Activated CD4-positive, alpha-beta T cell treated with anti-CD3 and anti-CD28 coated beads for 4 hours (primary cell): Measurements from ENCODE around the gene CUZD1.

Source experiments
- DNase-seq, 2 donors: peaks; one replicate each; pipeline ENCODE4 v3.0.0-alpha.2; 2020

Gene CUZD1

DNA sequence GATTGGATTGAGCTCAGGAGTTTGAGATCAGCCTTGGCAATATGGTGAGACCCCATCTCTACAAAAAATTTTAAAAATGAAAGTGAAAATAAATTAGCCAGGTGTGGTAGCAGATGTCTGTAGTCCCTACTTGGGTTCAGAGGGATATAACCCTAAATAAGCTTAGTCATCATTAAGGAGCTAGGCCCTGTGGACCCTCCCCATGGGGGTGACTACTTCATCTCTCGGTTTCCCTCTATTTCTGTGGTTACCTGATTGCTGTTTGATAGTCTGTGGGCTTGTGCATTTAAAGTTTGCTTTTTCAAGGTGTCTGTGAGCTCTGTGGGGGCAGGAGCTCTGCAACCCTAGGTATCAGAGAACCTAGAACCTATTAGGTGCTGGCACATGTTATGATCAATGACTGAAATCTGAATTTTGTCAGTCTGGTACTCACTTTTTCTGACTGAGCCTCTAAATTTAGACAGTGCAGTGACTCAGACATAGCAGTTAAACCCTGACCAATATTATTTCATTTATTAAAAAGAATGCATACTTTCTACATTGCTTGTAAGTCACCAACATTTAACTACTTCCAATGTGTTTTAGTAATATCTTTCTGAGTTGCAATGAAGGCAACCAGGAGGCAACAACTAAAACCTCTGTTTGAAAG is 8.1 kb upstream of the CUZD1 start:
- DNase-seq = no peak

DNA sequence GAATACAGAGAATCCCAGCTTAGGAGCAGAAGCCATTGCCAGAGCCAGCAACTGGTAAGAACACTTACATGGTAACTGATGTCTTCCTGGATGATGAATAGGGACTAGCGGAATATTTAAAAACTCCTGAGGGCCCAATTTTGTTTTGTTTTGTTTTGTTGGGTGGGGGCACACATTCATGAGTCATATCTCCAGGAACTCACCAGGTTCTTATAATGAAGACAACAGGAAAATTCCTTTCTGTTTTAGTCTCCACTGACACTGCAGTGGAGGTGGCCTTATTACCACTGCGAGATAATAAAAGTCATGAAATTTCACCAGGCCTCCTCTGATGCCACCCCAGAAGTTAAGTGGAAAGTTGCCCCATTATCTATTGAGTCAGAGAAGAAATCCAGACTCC is 6.6 kb upstream of the CUZD1 start:
- DNase-seq = no peak

DNA sequence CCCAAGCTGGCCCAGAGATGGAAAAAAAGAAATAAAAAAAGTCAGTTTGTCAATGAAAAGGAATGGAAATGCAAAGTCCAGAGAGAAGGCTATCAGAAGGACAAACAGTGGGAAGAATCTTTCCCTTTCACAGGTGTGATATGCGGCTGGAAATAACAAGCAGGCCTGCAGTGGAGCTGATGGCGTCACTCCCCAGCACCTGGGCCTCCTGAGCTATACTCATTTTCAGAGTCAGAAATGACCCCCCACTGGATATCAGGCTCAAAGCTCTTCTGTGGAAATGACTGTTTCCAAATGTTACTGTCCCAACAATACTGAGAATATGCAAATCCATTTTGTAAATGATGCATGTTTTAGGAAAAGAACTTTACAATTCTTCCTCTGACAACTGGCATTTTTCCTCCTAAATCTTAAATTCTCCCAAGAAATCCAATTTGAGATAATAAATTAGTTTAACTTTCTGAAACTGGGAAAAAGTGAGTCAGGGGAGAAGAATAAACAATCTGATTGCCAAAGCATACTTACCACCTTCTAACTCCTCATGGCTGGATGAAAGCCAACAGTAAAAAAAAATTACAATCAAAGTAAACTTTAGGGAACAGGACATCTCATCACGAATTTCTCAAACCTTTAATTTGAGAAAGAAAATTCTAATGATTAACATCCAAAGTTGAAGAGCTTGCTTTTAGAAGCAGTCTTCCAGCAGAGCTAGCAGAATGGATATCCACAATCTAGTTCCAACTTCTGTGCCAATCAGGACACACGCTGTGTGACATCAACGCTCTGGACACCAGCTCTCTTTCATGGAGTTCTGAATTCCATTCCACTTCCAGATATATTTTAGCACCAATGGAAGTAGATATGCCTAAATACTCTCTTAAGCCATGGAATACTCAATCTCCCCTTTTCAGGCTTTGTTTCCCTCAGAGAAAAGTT is 5.3 kb upstream of the CUZD1 start:
- no peak for DNase-seq

DNA sequence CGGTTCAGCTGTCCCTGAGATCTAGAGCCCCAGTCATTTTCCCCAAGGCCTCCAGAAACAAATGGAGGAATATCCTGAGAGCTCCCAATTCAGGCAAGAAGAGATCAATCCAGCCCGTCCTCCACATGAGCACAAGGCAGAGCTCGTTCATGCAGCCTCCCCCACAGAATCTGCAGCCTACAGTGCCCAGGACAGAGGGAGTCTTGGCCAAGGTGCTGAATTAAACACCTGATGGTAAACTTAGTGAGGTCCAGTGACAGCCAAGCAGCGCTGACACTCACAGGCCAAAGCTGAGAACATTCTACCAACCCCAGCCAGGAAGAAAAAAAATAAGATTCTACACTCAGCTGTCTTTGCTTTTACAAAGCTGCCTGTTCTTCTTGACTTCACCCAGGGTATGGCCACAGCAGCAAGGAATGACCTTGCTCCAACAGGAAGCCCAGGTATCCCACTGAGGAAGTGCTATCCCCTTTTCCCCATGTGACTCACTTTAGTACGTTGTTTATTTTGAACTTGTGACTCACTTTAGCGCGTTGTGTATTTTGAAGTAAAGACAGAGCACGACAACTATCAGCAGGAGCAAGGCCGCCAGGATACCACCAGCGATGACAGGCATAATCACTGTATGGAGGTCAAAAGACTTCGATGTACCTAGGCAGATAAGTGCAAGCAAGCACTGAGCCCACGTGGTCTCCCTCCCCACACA is 4.4 kb upstream of the CUZD1 start:
- DNase-seq = no peak

DNA sequence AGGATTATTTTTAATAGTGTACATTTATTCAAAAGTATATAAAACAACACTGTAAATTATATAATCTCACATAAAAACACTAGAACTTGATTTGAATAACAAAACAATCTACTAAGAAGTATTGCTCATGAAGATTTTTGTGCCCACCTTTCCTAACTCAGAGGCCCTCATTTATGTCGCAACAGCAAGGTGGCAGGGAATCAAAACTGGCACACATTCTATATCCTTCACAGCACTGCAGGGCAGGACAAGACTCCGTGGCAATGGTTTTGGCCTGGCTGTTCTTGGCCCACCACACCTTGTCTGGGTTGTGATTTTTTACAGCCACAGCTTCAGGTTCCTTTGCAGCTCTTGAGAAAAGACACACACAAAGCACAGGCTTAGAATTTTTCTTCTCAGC is 3.4 kb upstream of the CUZD1 start:
- no peak for DNase-seq

DNA sequence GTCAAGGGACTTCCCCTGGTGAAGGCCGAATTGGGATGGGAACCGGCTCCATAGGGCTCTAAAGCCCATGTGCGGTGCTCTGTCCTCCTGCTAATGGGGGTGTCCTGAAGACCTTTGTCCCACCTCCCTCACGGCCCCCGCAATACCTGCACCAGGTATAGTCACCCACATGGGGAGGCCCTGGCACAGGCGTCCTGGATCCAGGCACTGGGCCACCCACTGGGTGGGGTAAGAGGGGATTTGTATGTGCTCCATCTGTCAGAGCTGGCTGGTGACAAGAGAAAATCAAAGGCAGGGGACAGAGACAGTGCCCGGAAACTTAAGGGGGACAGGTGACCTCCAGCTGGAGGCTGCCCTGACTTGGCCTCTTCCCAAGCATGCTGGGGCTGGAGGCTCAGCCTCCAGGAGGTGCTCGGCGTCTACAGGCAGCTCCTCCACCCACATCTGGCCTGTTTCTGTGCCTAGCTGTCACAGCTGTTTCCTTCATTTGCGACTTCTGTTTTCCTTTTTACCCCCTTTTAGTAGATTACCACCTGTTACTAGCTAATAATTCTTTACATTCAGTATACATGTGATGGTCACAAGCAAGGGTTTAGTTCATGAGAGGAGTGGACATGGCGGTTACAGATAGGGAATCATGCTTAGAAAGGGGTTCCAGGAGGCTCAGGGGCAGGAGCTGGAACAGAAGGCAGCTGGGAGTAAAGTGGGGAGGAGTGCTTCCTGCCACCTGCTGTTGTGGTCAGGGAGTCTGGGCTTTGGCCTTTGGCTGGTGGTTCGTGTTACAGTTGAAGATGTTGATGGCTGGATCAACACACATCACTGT is 2.3 kb upstream of the CUZD1 start:
- DNase-seq = no peak

DNA sequence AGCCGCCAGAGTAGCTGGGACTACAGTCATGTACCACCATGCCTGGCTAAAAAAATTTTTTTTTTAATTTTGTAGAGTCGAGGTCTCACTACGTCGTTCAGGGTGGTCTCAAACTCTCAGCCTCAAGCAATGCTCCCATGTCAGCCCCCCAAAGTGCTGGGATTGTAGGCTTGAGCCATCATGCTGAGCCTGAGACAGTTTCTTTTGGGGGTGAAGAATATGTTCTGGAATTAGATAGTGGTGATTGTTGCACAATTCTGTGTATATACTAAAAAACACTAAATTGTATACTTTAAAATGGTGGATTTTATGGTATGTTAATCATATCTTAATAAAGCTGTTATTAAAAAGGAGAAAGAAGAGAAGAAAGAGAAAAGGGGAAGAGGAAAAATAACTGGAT is 1.5 kb downstream of the CUZD1 start:
- no peak for DNase-seq

DNA sequence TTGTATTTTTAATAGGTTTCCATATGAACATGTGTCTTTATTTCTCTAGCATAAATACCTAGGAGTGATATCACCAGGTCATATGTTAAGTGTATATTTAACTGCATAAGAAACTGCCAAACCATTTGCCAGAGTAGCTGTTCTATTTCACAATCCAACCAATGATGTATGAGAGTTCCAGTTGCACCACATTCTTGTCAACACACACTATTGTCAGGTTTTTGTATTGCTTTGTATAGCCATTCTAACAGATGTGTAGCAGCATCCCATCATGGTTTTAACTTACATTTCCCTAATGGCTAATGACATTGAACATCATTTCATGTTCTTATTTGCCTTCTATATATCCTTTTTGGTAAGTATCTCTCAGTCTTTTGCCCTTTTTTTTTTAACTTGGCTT is 4.1 kb downstream of the CUZD1 start:
- no peak for DNase-seq

DNA sequence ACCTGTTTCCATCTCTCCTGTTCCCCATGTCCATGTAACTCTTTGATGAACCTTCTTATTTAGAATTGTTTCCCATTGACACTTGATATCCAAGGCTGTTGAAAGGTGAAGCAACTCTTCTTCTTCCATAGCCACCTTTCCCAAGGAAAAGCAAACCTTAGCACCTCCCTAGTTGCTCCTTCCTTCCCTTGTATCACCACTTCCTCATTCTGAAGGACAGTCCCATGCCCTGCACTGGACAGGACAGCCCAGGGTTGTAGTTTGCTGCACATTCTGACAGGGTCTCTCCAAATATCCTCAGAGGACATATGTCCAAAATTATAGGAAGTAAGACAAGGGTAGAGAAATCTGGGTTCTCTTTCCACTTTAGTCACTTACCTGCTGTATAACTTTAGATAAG is 6.2 kb downstream of the CUZD1 start:
- no peak for DNase-seq

DNA sequence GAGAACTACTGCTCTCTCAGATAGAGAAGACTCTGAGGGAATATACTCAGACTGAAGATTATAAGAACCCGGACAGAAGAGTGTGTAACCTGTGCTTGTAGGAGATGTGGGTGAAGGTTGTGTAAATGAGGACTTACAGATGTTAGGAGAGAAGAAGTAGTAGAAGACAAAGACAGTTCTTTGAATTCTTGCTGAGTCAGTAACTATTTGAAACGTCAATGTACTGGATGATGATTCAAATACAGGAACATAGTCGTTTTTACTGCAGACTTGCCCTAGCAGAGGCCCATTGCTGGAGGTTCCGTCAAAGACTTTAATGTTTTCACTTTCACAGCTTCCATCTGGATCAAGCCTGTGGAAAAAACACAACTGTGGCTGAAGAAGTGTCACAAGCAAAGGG is 6.8 kb downstream of the CUZD1 start:
- no peak for DNase-seq

DNA sequence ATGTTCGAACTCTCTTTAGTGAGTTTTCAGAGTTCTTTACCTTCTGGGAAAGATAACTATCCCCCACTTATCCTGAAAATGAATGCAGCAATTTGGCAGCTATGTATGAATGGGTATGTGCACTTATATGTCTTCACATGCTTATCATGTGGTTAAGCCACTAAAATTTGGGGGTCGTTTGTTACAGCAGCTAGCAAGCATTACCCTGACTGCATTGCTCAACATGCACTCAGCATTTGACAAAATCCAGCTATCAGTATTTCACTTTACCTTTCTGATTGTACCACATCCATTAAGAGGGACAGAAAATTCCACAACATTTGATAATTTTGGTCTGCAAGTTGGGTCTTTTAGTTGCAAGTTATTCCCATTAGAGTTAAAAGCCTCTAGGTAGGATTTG is 9.7 kb downstream of the CUZD1 start:
- DNase-seq = no peak

DNA sequence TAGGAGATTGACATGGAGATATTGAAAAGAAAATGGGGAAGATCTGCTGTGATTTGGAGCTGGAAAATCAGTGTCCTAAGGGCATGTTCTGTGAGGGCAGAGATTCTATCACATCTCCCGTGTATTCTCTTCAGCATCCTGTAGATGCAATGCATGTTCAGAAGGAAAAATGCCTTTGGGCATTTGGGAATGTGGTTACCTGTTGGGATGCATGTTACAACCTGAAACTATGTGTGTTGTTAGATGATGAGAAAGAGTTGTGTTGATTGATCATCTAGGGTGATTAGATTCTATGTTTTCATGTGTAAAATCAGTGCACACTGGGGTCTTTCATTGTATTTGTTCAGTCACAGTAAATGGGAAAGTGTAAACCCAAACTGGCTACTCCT is 14.7 kb downstream of the CUZD1 start:
- DNase-seq = no peak

DNA sequence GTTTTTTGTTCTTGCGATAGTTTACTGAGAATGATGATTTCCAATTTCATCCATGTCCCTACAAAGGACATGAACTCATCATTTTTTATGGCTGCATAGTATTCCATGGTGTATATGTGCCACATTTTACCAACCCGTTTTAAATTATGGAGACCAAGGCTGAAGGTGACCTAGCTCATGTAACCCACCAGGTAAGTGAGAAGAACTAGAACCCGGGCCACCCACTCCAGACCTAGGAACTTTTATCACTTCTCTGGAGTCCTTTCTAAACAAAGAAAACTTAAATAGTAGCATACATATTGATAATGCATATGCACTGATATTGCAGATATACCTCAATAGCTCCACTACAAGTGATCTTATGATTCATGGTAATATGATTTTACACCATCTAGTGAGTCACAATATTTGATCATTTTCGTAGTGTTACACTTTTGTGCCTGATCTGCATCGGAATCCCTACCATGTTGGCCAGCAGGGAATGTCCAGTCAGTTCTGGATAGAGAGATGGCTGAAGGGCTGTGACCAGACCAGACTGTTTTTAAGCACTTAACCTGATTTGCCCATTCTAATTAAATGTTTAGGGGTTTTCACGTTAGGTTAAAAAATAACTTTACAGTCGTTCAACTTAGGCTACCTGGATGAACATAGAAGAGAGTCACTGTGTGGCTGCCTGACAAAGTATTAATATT is 15.2 kb downstream of the CUZD1 start:
- no peak for DNase-seq

DNA sequence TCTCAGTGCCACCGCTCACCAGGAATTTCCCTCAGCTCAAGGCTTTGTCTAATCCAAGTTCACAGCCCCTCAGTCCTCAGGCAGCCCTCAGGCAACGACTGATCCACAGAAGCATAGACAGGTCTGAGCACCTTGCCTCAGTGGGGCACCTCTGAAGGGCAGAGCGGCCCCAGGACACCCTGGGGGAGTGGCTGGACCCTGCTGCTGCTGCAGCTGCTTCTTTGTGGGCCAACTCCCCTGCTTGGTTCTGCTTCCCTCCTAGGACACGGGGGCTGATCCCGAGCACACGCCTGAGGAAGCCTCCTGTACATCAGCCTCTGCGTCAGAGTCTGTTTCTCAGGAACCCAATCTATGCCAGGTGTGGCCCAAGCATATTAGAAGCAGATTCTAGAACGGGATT is 16.2 kb downstream of the CUZD1 start:
- no peak for DNase-seq

DNA sequence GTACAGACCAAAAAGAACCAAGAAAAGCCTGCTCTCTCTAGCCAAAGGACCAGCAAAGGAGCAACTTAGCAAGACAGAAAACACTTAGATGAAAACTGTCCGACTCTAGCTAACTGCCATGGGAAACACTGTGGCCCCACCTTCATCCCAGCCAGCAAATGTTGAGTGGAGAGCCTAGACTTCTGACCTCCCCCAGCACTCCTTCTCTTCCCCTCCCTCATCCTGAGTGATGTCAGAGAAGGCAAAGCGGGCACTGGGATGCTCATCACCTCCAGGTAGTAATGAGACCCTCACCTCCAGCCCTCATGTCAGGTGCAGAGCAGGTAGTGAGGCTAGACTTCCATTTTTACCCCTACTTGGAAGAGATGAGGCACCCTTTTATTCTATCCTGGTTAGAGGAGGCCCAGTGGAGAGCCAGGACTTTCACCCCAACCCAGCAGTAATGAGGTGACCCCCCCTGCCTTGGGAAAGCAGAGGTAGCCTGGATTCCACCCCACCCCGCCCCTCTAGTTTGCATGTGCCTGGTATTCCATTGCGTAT is 16.9 kb downstream of the CUZD1 start:
- DNase-seq = no peak

DNA sequence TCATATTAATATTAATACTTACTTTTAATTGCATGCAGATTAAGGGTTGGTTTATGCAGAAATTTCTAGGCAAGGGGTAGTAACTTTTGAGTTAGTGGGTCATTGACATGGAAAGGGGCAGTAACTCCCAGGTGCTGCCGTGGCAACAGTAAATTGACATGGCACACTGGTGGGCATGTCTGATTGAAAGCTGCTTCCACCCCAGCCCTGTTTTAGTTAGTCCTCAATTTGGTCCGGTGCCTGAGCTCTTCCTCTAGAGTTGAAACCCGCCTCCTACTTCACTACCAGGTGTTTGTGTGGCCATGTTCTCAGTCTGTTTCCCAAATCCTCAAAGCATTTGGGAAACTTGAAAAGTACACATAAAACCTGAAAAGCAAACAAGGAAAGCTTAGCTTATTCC is 18.4 kb downstream of the CUZD1 start:
- DNase-seq = no peak

DNA sequence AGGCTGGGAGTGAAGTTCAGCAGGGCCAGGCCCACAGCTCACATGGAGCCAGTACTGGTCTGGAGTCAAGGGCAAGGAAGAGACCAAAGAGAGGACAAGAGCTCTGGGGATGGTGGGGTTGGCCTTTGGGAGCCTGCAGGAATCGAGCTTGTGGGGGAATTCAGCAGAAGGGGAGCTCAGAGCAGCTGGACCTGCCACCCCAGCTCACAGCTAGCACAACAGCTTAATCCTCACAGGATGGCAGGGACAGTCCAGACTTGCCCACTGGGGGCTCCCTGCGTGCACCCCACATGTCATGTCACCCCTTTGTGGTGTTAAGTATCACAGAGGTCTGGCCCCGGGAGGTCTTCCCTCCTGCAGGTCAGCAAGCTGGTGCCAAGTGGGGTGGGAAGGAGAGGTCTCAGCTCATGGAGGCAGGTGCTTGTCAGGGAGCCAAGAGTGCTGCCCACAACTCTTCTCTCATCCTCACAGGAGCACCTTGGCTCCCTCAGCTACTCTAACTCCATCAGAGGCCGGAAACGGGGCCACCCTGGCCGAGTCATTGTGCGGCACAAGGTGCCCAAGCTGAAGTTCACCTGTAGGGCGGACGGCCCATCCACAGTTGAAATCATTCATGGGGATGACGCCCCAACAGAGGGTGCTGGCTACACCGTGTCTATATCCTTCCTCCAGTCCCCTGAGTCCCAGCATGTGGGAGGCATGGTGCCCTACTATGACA is 22.5 kb downstream of the CUZD1 start:
- no peak for DNase-seq

DNA sequence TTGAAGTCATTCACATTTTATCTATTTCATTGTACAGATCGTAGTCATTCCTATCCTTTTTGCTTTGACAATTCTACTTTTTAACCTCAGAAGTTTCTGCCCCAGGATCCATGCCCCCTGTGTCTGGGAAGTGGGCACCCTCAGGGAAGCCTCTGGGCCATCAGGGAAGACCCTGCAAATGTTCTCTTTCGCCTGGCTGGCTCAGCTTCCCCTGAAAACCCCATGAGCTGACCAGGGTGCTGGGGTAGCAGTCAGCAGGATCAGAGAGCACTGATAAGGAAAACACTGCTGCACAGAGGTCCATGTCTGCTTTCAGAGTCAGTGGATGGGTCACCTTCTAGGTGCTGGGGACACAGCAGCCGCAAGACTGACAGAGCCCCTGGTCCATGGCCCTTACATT is 23.8 kb downstream of the CUZD1 start:
- no peak for DNase-seq

DNA sequence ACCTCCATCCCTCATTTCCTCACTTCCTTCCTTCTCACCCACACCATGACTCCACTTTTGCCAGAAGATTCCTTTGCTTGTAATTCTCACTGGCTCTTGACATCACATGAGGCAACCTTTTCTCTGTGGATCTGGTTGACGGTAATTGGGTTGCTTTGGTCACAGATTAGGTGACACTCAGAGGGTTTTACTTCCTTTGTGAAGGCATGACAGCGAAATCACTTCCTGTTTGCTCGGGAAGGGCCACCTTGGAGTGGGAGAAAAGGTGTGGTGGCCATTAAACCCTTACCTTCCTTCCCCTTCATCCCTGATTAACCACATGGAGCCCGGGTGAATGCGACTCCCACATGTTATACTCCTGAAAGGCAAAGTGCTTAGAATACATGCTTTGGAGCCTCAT is 30.2 kb downstream of the CUZD1 start:
- DNase-seq = no peak

DNA sequence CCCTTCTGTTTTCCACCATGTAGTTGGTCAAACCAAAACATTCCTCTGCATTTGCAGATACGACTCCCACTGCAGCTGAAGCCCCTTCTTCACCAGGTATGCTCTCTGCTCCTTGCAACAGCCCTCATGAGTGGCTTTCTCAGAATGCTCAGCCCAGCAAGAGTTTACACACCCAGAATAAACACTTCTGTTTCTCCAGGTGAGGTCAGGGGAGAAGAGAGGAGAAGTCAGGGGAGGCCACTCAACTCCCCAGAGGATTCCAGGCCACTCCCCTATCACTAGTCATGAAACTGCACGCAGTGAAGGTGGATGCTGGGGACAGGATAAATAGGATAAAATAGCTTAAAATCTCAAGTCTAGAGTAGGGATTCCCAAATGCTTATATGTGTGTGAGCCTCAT is 31.2 kb downstream of the CUZD1 start:
- DNase-seq = no peak

DNA sequence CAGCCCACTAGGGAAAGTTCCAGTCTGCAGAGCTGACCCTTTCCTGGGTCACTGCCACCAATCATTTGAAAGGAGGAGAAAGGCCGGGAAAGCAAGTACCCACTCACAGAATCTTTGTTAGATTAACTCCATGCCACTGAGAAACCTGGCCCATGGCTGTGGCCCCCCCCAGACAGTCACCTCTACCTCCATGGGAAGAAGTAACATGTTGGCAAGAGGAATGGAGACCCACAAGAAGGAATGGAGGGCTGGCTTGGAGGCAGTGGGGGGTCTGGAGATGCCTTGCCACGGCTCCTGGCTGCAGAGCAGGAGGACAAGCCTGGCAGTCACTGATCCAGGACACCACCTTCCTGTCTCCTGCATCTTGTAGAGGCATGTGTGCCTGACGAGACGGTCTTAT is 32.9 kb downstream of the CUZD1 start:
- DNase-seq = no peak

DNA sequence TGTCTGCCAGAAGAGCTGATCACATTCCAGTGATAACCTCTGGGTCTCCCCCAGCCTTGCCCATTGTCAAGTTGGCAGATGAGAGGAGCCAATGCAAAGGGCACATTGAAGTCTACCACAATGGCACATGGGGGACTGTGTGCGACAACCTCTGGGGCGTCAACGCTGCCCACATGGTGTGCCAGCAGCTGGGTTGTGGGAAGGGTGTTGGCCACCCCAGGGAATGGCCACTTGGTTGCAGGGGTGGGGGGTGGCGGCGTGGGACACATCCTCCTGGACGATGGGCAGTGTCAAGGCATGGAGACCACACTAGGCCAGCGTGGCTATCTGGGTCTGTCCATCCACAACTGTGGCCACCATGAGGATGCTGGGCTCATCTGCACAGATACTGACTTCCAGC is 43.4 kb downstream of the CUZD1 start:
- DNase-seq = no peak
